ENCODE results near the gene MRTO4. TPM values are rescaled to one million over a fixed set of nuclear protein-coding genes. Genes with fewer than 3 reads are reported as not detected.

The MRTO4 gene
- 26.9 and 37.1 TPM in 2 replicates for total RNA-seq (2014; rRNA removed; shearing (Covaris generic))
- polyA plus RNA-seq (2016; fragmentation: Nextera tagmentation; extraction: Ambion mirVana) = 36.6 and 38.4 TPM in 2 replicates

DNA sequence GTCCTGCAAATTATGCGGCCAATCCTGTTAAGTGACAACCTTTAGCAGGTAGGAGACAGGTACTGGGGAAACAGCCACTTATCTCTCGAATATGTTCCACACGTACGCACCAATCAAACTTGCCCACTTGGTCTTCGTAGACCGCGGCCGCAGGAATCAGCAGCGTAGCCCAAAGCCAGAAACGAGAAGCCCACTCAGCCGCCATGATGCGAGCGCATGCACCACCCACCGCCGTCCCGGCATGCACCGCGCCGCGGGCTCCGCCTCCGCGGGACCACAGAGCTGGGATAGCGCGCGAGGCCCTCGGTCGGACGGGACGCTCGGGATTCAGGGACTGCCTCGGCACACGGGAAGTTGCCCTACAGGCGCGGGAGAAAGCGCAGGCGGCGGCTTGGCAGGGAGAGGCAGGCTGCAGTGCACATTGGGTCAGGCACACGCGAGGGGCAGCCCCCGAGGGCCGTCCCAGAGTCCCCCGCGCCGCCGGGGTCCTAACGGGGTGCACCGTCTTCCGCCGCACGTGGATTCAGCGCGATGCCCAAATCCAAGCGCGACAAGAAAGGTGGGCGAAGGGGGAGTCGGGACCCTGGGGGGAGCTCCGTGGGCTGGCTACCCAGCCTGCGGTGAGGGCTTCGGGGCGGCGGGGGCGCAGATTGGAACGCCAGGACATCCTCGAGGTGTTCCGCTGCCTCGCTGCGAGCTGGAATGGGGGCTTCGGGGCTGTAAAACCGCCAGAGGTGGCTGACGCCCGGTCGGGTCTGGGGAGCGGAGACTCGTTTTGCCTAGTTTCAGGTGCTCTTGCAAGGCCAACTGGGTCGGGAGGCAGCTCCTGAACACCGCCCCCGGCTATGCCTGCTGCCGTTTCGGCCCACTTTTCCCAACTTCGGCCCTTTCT is at the start of gene MRTO4, which contains the start of gene EMC1:
MRTO4 (plus strand) TSS at position 501 of the 892 bp plus-strand sequence; CDS start at position 532, 31 bp downstream.
EMC1 (minus strand) TSS at position 220 of the 892 bp plus-strand sequence; CDS start at position 205, 15 bp downstream.
- peak within 1 kb of the TSS; percentile 91 for H3K4me3 ChIP-seq
- H3K36me3 ChIP-seq (ENCODE audit: low read depth) = no peaks in the 10 kb centered on the region
- H3F3A ChIP-seq (ENCODE audit: insufficient read depth) = no peaks in the 10 kb centered on the region
- in situ Hi-C loops (cut with MboI) = no loop called here
- peak within 1 kb of the TSS; percentile 94 for H3K4me2 ChIP-seq (ENCODE audit: unreplicated experiment)
- H3K9me2 ChIP-seq (ENCODE audit: insufficient read depth) = no peaks in the 10 kb centered on the region
- peaks cover 92% of the 10 kb centered on the region for H3K79me2 ChIP-seq (ENCODE audit: insufficient read depth)
- H3K27me3 ChIP-seq (replicated peaks; ENCODE audit: insufficient read depth) = no peaks in the 10 kb centered on the region
- peaks cover 18% of the 10 kb centered on the region for H3K4me1 ChIP-seq (ENCODE audit: insufficient read depth)
- peak; percentile 94 for DNase-seq
- no peaks in the 10 kb centered on the region for H3K9me3 ChIP-seq (ENCODE audit: low read depth)
- TF ChIP-seq EZH2phosphoT487 (IDR thresholded peaks at IDR 0.05; ENCODE audit: insufficient read depth, low read depth) (no peak), EZH2 (IDR thresholded peaks at IDR 0.05; ENCODE audit: insufficient read depth, poor library complexity, severe bottlenecking) (no peak)
- no peaks in the 10 kb centered on the region; the same call in none of the 2 replicates for H4K20me1 ChIP-seq (ENCODE audit: insufficient read depth)
- peak within 1 kb of the TSS; percentile 94 for H3K9ac ChIP-seq
- H2AFZ ChIP-seq = peak within 1 kb of the TSS; percentile 92
- H3K27ac ChIP-seq = peak within 1 kb of the TSS; percentile 81
- 0 to 1% methylated on average over 74 to 81 of the region's 81 CpGs for WGBS, 2 experiments (ENCODE audit: low coverage in 1 of 2, low lambda C conversion rate in 2 of 2, missing lambda C conversion rate in 2 of 2)

DNA sequence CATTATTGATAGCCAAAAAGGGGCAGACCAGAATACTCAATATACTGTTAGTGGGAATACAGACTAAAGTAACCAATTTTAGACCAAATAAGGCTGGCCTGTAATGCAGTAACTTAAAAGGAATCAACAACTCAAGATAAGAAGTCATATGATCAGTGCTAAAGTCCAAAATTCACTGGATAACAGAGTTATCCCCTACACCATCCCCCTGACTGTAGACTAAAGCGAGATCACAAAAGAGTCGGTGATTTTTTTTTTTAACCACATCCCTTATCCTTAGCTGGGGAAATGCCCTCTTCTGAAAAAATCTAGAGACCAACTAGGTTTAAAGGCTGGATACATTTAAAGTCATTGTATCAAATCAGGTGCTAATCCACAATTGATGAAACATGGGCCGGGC is 49.2 kb upstream of the MRTO4 start:
- H3K4me1 ChIP-seq (ENCODE audit: insufficient read depth) = peaks cover 31% of the 10 kb centered on the region
- H3K9me2 ChIP-seq (ENCODE audit: insufficient read depth) = no peaks in the 10 kb centered on the region
- peaks cover 27% of the 10 kb centered on the region for H3K36me3 ChIP-seq (ENCODE audit: low read depth)
- peaks cover 37% of the 10 kb centered on the region; the same call in 1 of the 2 replicates for H4K20me1 ChIP-seq (ENCODE audit: insufficient read depth)
- peaks cover 31% of the 10 kb centered on the region for H3F3A ChIP-seq (ENCODE audit: insufficient read depth)
- H3K4me2 ChIP-seq (ENCODE audit: unreplicated experiment) = no peak overlapping the region
- H3K4me3 ChIP-seq = no peak overlapping the region
- no peak overlapping the region for H2AFZ ChIP-seq
- no peak for DNase-seq
- TF ChIP-seq EZH2 (IDR thresholded peaks at IDR 0.05; ENCODE audit: insufficient read depth, poor library complexity, severe bottlenecking) (no peak), EZH2phosphoT487 (IDR thresholded peaks at IDR 0.05; ENCODE audit: insufficient read depth, low read depth) (no peak)
- 95 to 98% methylated on average over 3 of the region's 3 CpGs for WGBS, 2 experiments (ENCODE audit: low coverage in 1 of 2, low lambda C conversion rate in 2 of 2, missing lambda C conversion rate in 2 of 2)
- no peaks in the 10 kb centered on the region for H3K9me3 ChIP-seq (ENCODE audit: low read depth)
- H3K27ac ChIP-seq = no peak overlapping the region
- in situ Hi-C loops (cut with MboI) = no loop called here
- H3K79me2 ChIP-seq (ENCODE audit: insufficient read depth) = peaks cover 100% of the 10 kb centered on the region
- no peak overlapping the region for H3K9ac ChIP-seq
- H3K27me3 ChIP-seq (replicated peaks; ENCODE audit: insufficient read depth) = no peaks in the 10 kb centered on the region

DNA sequence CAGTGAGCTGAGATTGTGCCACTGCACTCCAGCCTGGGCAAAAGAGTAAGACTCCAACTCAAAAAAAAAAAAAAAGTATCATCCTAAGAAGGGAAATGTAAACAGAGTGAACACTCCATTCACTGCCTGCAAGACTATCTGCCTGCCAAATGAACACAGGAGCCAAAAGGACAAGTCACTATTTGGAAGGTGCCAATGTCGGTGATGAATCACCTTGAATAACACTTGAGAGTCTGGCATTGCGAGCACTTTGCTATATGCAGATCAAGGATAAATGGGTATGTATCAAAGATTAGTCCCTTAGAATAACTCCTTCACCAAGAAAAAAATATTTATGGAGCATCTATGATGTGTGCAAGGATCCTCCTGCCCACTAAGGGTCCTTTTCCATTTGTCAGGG is 48.2 kb upstream of the MRTO4 start:
- in situ Hi-C loops (cut with MboI) = no loop called here
- Histone ChIP-seq H3K9ac (no peak overlapping the region), H3K9me2 (ENCODE audit: insufficient read depth) (no peaks in the 10 kb centered on the region), H3K4me3 (no peak overlapping the region), H3K79me2 (ENCODE audit: insufficient read depth) (peaks cover 100% of the 10 kb centered on the region), H2AFZ (no peak overlapping the region), H3K27me3 (replicated peaks; ENCODE audit: insufficient read depth) (no peaks in the 10 kb centered on the region), H3K36me3 (ENCODE audit: low read depth) (peaks cover 17% of the 10 kb centered on the region), H3K4me1 (ENCODE audit: insufficient read depth) (peaks cover 37% of the 10 kb centered on the region), H3K9me3 (ENCODE audit: low read depth) (no peaks in the 10 kb centered on the region), H3K4me2 (ENCODE audit: unreplicated experiment) (peak overlapping the region; percentile 1), H4K20me1 (ENCODE audit: insufficient read depth) (peaks cover 37% of the 10 kb centered on the region; the same call in 1 of the 2 replicates), H3K27ac (peak overlapping the region; percentile 51), H3F3A (ENCODE audit: insufficient read depth) (peaks cover 38% of the 10 kb centered on the region)
- TF ChIP-seq EZH2 (IDR thresholded peaks at IDR 0.05; ENCODE audit: insufficient read depth, poor library complexity, severe bottlenecking) (no peak), EZH2phosphoT487 (IDR thresholded peaks at IDR 0.05; ENCODE audit: insufficient read depth, low read depth) (no peak)
- whole genome bisulfite sequencing, 2 experiments (ENCODE audit: low coverage in 1 of 2, low lambda C conversion rate in 2 of 2, missing lambda C conversion rate in 2 of 2) = 0 to 3% methylated on average over 2 of the region's 2 CpGs
- DNase-seq = peak; percentile 95

- Histone ChIP-seq H3K9me3 (ENCODE audit: low read depth) (no peaks in the 10 kb centered on the region), H3K9me2 (ENCODE audit: insufficient read depth) (no peaks in the 10 kb centered on the region), H3K9ac (no peak overlapping the region), H3K27ac (no peak overlapping the region), H3F3A (ENCODE audit: insufficient read depth) (peaks cover 50% of the 10 kb centered on the region), H3K36me3 (ENCODE audit: low read depth) (peaks cover 5% of the 10 kb centered on the region; the same call in 1 of the 2 replicates), H3K27me3 (replicated peaks; ENCODE audit: insufficient read depth) (no peaks in the 10 kb centered on the region), H2AFZ (no peak overlapping the region), H4K20me1 (ENCODE audit: insufficient read depth) (peaks cover 37% of the 10 kb centered on the region; the same call in 1 of the 2 replicates), H3K4me2 (ENCODE audit: unreplicated experiment) (peak overlapping the region; percentile 13), H3K4me1 (ENCODE audit: insufficient read depth) (peaks cover 39% of the 10 kb centered on the region), H3K4me3 (no peak overlapping the region), H3K79me2 (ENCODE audit: insufficient read depth) (peaks cover 100% of the 10 kb centered on the region)
- 81 to 82% methylated on average over 6 of the region's 6 CpGs for WGBS, 2 experiments (ENCODE audit: low coverage in 1 of 2, low lambda C conversion rate in 2 of 2, missing lambda C conversion rate in 2 of 2)
- no peak for TF ChIP-seq EZH2phosphoT487 (IDR thresholded peaks at IDR 0.05; ENCODE audit: insufficient read depth, low read depth)
- TF ChIP-seq EZH2 (IDR thresholded peaks at IDR 0.05; ENCODE audit: insufficient read depth, poor library complexity, severe bottlenecking) = no peak
- peak; percentile 45 for DNase-seq
- in situ Hi-C loops (cut with MboI) = no loop called here
These were observed 46.9 kb upstream of the MRTO4 start for GRCh38 chr1:19204446-19205266.

Measured in GM23248 (cell line).